ENCODE results near the gene FAM13C. TPM values are rescaled to one million over a fixed set of nuclear protein-coding genes. Genes with fewer than 3 reads are reported as not detected.

FAM13C gene
- total RNA-seq, 6 donors from 2014 or later = 4.1 to 15.7 (median 8.9) TPM

DNA sequence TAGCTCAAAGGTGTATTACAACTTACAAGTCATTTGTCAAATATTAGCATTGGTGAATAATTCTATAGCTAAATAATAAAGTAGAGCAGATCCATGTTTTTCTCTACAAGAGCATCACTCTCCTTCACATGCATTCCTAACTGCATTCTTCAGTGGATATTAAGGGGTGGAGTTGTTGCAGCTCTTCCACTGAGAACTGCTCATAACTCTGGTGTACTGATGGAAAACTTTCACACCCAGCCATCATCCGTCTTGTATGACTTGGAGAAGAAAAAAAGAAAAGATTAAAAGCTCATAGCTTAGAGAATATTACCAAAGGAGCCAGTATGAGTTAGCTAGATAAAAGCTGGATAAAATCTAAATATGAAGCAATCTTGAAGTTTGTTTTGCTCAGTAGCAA, 10.2 kb upstream of the FAM13C start:
- Histone ChIP-seq H3K9me3 (no peaks in the 10 kb centered on the region), H3K27me3 (no peaks in the 10 kb centered on the region), H3K36me3 (no peaks in the 10 kb centered on the region), H3K27ac (no peak overlapping the region), H3K4me1 (no peaks in the 10 kb centered on the region), H3K4me3 (no peak overlapping the region)
- TF ChIP-seq EP300 (IDR thresholded peaks at IDR 0.05) (no peak), POLR2A (IDR thresholded peaks at IDR 0.05) (no peak), POLR2AphosphoS5 (IDR thresholded peaks at IDR 0.05) (no peak)
- TF ChIP-seq, protein P1, sequence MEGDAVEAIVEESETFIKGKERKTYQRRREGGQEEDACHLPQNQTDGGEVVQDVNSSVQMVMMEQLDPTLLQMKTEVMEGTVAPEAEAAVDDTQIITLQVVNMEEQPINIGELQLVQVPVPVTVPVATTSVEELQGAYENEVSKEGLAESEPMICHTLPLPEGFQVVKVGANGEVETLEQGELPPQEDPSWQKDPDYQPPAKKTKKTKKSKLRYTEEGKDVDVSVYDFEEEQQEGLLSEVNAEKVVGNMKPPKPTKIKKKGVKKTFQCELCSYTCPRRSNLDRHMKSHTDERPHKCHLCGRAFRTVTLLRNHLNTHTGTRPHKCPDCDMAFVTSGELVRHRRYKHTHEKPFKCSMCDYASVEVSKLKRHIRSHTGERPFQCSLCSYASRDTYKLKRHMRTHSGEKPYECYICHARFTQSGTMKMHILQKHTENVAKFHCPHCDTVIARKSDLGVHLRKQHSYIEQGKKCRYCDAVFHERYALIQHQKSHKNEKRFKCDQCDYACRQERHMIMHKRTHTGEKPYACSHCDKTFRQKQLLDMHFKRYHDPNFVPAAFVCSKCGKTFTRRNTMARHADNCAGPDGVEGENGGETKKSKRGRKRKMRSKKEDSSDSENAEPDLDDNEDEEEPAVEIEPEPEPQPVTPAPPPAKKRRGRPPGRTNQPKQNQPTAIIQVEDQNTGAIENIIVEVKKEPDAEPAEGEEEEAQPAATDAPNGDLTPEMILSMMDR (IDR thresholded peaks at IDR 0.05) = no peak
- DNase-seq = no peak
- no peak for ATAC-seq (ENCODE audit: low FRiP score in 2 of 2)
- 46 to 79% methylated on average over 1 of the region's 1 CpG for WGBS, 2 donors

GRCh38 chr10:59366290-59366689, 3.9 kb upstream of the FAM13C start:
- H3K36me3 ChIP-seq = no peaks in the 10 kb centered on the region
- 52 to 65% methylated on average over 3 of the region's 3 CpGs for WGBS, 2 donors
- H3K27ac ChIP-seq = peak overlapping the region in 3 of 4 donors; percentile 21 to 40 (median 22)
- H3K4me3 ChIP-seq = no peak overlapping the region
- peaks cover 0 to 10% (median 2%) of the 10 kb centered on the region in 4 donors for H3K4me1 ChIP-seq
- H3K27me3 ChIP-seq = no peaks in the 10 kb centered on the region
- peak in 1 of 2 donors; percentile 21 for DNase-seq
- no peaks in the 10 kb centered on the region for H3K9me3 ChIP-seq
- TF ChIP-seq POLR2AphosphoS5 (IDR thresholded peaks at IDR 0.05) (no peak), EP300 (IDR thresholded peaks at IDR 0.05) (no peak), POLR2A (IDR thresholded peaks at IDR 0.05) (no peak)
- TF ChIP-seq, protein P1 (IDR thresholded peaks at IDR 0.05) = no peak
- no peak for ATAC-seq (ENCODE audit: low FRiP score in 2 of 2)

DNA sequence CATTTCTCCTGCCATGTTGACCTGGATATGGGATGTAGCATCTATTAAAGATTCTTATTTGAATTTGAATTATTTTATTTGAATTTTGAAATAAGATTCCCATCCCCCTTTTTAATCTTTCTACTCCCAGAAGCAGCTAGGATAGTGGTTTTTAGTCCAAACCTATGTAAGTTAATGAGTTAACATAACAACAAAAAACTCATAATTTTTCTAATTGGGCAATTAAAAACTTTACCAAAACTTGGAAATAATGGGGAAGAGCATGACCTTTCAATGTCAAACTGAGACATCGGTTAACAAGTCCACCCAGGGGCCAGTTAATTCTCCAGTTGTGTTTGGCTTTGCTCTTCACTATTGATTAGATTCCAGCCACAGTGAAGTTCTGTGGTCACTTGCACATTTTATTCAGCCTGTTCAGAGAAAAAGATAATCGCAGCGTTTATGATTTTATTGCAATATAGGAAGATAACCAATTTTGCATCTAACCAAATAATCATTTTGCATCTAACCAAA, 1.2 kb upstream of the FAM13C start:
- Histone ChIP-seq H3K9me3 (no peaks in the 10 kb centered on the region), H3K4me1 (peaks cover 0 to 18% (median 6%) of the 10 kb centered on the region in 4 donors), H3K27me3 (no peaks in the 10 kb centered on the region), H3K27ac (peak overlapping the region in 2 of 4 donors; percentile 74 to 84), H3K36me3 (no peaks in the 10 kb centered on the region), H3K4me3 (no peak overlapping the region)
- 82 to 85% methylated on average over 3 of the region's 3 CpGs for WGBS, 2 donors
- TF ChIP-seq EP300 (IDR thresholded peaks at IDR 0.05) (no peak), POLR2AphosphoS5 (IDR thresholded peaks at IDR 0.05) (no peak), POLR2A (IDR thresholded peaks at IDR 0.05) (no peak)
- TF ChIP-seq, protein P1 (IDR thresholded peaks at IDR 0.05) = no peak
- DNase-seq (no peak), ATAC-seq (ENCODE audit: low FRiP score in 2 of 2) (no peak)

- TF ChIP-seq POLR2A (IDR thresholded peaks at IDR 0.05) (no peak), EP300 (IDR thresholded peaks at IDR 0.05) (no peak), POLR2AphosphoS5 (IDR thresholded peaks at IDR 0.05) (peak in 1 of 2 donors; percentile 28)
- TF ChIP-seq, protein P1 (IDR thresholded peaks at IDR 0.05) = no peak
- Histone ChIP-seq H3K27me3 (no peaks in the 10 kb centered on the region), H3K36me3 (no peaks in the 10 kb centered on the region), H3K27ac (peak overlapping the region; percentile 73 to 84 (median 79)), H3K4me1 (peaks cover 0 to 18% (median 6%) of the 10 kb centered on the region in 4 donors), H3K9me3 (no peaks in the 10 kb centered on the region), H3K4me3 (peak overlapping the region; percentile 39 to 60 (median 48))
- DNase-seq (peak in 1 of 2 donors; percentile 64), ATAC-seq (ENCODE audit: low FRiP score in 2 of 2) (peak; percentile 84 to 90)
- 3% methylated on average over 9 to 11 of the region's 11 CpGs for WGBS, 2 donors
Observed at GRCh38 chr10:59362959-59363381, 621 bp upstream of the FAM13C start.

DNA sequence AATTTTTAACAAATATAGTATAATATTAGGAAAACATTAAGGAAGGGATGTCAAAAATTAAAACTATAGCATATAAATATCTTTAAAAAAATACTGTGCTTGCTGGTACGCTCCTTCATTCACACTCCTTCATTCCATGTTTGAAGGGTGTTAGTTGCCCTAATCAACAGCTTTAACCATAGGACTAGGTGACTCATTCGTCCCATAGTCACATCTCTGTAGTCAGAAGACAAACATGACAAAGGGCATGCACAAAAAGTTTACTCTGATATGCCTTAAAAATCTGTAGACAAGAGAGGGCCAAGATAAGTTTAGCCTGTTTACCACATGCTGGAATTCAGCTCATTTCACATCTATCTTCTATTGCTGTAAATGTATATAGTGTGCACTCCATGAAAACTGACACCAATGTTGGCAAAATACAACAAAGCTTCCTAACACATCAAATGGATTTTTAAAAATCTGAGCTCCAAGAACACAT, 646 bp downstream of the FAM13C start:
- H3K36me3 ChIP-seq = no peaks in the 10 kb centered on the region
- H3K27me3 ChIP-seq = no peaks in the 10 kb centered on the region
- H3K9me3 ChIP-seq = no peaks in the 10 kb centered on the region
- peak overlapping the region; percentile 73 to 84 (median 79) for H3K27ac ChIP-seq
- peak overlapping the region in 3 of 4 donors; percentile 42 to 60 (median 55) for H3K4me3 ChIP-seq
- 52 to 61% methylated on average over 2 of the region's 2 CpGs for WGBS, 2 donors
- TF ChIP-seq EP300 (IDR thresholded peaks at IDR 0.05) (no peak), POLR2AphosphoS5 (IDR thresholded peaks at IDR 0.05) (no peak), POLR2A (IDR thresholded peaks at IDR 0.05) (no peak)
- TF ChIP-seq, protein P1 (IDR thresholded peaks at IDR 0.05) = no peak
- peaks cover 0 to 18% (median 6%) of the 10 kb centered on the region in 4 donors for H3K4me1 ChIP-seq
- no peak for ATAC-seq (ENCODE audit: low FRiP score in 2 of 2)
- no peak for DNase-seq
